Kidney (tissue), 14 donors: ENCODE measurements around the gene CDH2. TPM values are rescaled to one million over a fixed set of nuclear protein-coding genes. Genes with fewer than 3 reads are reported as not detected.

Experiments used
- DNase-seq, 5 donors: peaks; one replicate each; pipeline ENCODE4 v3.0.0-alpha.2; 2013 to 2020
- FAIRE-seq: peaks from 2 replicates; lab custom pipeline; 2012; peaks lifted over from hg19 to GRCh38; lab: Jason Lieb, UNC
- H3K27ac ChIP-seq, 2 donors: one replicate each; pipeline ENCODE4 v1.7.0; 2013; ENCODE audit warnings: low read depth in 2 of 2, low read length in 2 of 2, inconsistent platforms in 1 of 2
- H3K27me3 ChIP-seq: one replicate; pipeline ENCODE4 v1.7.1; 2013; ENCODE audit warnings: low read length, inconsistent platforms; ENCODE audit not compliant: control insufficient read depth, insufficient read depth
- H3K36me3 ChIP-seq, 3 donors: one replicate each; pipeline versions ENCODE4 v1.7.0 to v1.7.1; 2013; ENCODE audit warnings: low read length in 3 of 3, control low read depth in 1 of 3, inconsistent platforms in 1 of 3; ENCODE audit not compliant: insufficient read depth in 3 of 3, control insufficient read depth in 2 of 3
- H3K4me1 ChIP-seq, 3 donors: one replicate each; pipeline versions ENCODE4 v1.7.0 to v1.7.1; 2013; ENCODE audit warnings: low read length in 3 of 3, inconsistent platforms in 1 of 3, low read depth in 1 of 3; ENCODE audit not compliant: control insufficient read depth in 2 of 3, insufficient read depth in 2 of 3
- H3K4me3 ChIP-seq, 3 donors: one replicate each; pipeline versions ENCODE4 v1.7.0 to v1.8.1; 2013; ENCODE audit warnings: low read length in 3 of 3, control low read depth in 1 of 3, inconsistent platforms in 1 of 3
- H3K9ac ChIP-seq, 3 donors: one replicate each; pipeline versions ENCODE4 v1.7.0 to v1.7.1; 2013; ENCODE audit warnings: low read length in 3 of 3, control low read depth in 1 of 3, inconsistent platforms in 1 of 3
- H3K9me3 ChIP-seq, 3 donors: one replicate each; pipeline versions ENCODE4 v1.7.0 to v1.7.1; 2013; ENCODE audit warnings: low read length in 3 of 3, control low read depth in 1 of 3, inconsistent platforms in 1 of 3; ENCODE audit not compliant: control insufficient read depth in 2 of 3, insufficient read depth in 1 of 3
- CTCF ChIP-seq: IDR thresholded peaks from 3 replicates; pipeline ENCODE4 v1.5.1; 2012; ENCODE audit warnings: mild to moderate bottlenecking, moderate library complexity, borderline replicate concordance; ENCODE audit not compliant: insufficient read depth; ENCODE audit errors: extremely low read depth
- intact Hi-C: fragments of 100-400 bp; cut with DNase I; formaldehyde crosslinking; loops from one replicate; pipeline ENCODE4 v1.11.1; 2022
- polyA plus RNA-seq: library from polyadenylated mRNA; stranded (reverse); fragments of 350-450 nt; fragmentation: Illumina TruSeq; extraction: RNeasy Lipid Tissue Mini Kit (QIAGEN cat#74804); gene quantifications from one replicate; pipeline ENCODE4 v1.2.3, GENCODE V29; 2014; ENCODE audit warnings: low read depth, low replicate concordance; ENCODE audit not compliant: insufficient read depth
- total RNA-seq: library from RNA; stranded (reverse); fragmentation: NEBNext Ultra II Directional; extraction: Animal tissue kit (Norgen Biotek cat#: 25700); gene quantifications from one replicate; pipeline ENCODE4 v1.2.1, GENCODE V29; 2021
- donor health status: control.
- donor health status: control.
- donor health status: control.
- donor health status: control.
- donor health status: control.
- donor health status: DM: yes; HTN: yes; CAD: no.
- donor health status: Normal renal cell carcinoma (clear cell type).

Gene CDH2
- total and polyA plus RNA-seq, 2 donors from 2014 or later = 6.3 to 29.6 TPM

GRCh38 chr18:28152354-28152753, 24.6 kb downstream of the CDH2 start:
- FAIRE-seq (no peak), DNase-seq (no peak)
- H3K36me3 ChIP-seq = no peaks in the 10 kb centered on the region
- intact Hi-C loops = no loop called here
- H3K27me3 ChIP-seq = no peaks in the 10 kb centered on the region
- no peak overlapping the region for H3K9ac ChIP-seq
- peak overlapping the region in 1 of 2 donors; percentile 12 for H3K27ac ChIP-seq
- H3K4me3 ChIP-seq = no peak overlapping the region
- peaks cover 0 to 4% (median 0%) of the 10 kb centered on the region in 3 donors for H3K4me1 ChIP-seq
- no peak for TF ChIP-seq CTCF
- H3K9me3 ChIP-seq = no peaks in the 10 kb centered on the region

GRCh38 chr18:28151434-28151833, 25.5 kb downstream of the CDH2 start:
- no peak for TF ChIP-seq CTCF
- Histone ChIP-seq H3K9me3 (no peaks in the 10 kb centered on the region), H3K27me3 (no peaks in the 10 kb centered on the region), H3K4me1 (peaks cover 0 to 4% (median 0%) of the 10 kb centered on the region in 3 donors), H3K4me3 (no peak overlapping the region), H3K9ac (no peak overlapping the region), H3K36me3 (no peaks in the 10 kb centered on the region), H3K27ac (no peak overlapping the region)
- FAIRE-seq (no peak), DNase-seq (no peak)
- intact Hi-C loops = no loop called here

- intact Hi-C loops = no loop called here
- no peak for TF ChIP-seq CTCF
- no peak for FAIRE-seq
- Histone ChIP-seq H3K4me1 (peaks cover 0 to 4% (median 0%) of the 10 kb centered on the region in 3 donors), H3K27me3 (no peaks in the 10 kb centered on the region), H3K27ac (no peak overlapping the region), H3K9ac (no peak overlapping the region), H3K36me3 (no peaks in the 10 kb centered on the region), H3K9me3 (no peaks in the 10 kb centered on the region), H3K4me3 (no peak overlapping the region)
- no peak for DNase-seq
Measured at GRCh38 chr18:28150925-28151324, 26.0 kb downstream of the CDH2 start.
